ACC112 (cell line): ENCODE results near the gene HLA-DPA1.

Experiments used
- H2AFZ ChIP-seq: fragments of 200-600 bp; sonication (generic); one replicate; pipeline ENCODE4 v1.6.0; 2017; ENCODE audit warnings: antibody characterized with exemption, low read length; ENCODE audit not compliant: unreplicated experiment
- H3K27ac ChIP-seq: fragments of 200-600 bp; sonication (generic); 2 replicates; pipeline ENCODE4 v1.5.1; 2014; ENCODE audit warnings: low read depth, mild to moderate bottlenecking, antibody characterized with exemption, low read length, moderate library complexity
- H3K27me3 ChIP-seq: fragments of 200-600 bp; sonication (generic); 2 replicates; pipeline ENCODE4 v1.6.1; 2014; ENCODE audit warnings: mild to moderate bottlenecking, antibody characterized with exemption, low read length, moderate library complexity, mixed read lengths; ENCODE audit not compliant: insufficient read depth
- H3K36me3 ChIP-seq: fragments of 200-600 bp; sonication (generic); 2 replicates; pipeline ENCODE4 v1.6.1; 2016; ENCODE audit warnings: mild to moderate bottlenecking, antibody characterized with exemption, low read length, moderate library complexity, mixed read lengths; ENCODE audit not compliant: insufficient read depth
- H3K4me1 ChIP-seq: fragments of 200-600 bp; sonication (generic); one replicate; pipeline ENCODE4 v1.6.1; 2016; ENCODE audit warnings: low read length, mixed read lengths; ENCODE audit not compliant: insufficient read depth, unreplicated experiment, control insufficient read depth
- H3K4me3 ChIP-seq: fragments of 200-600 bp; sonication (generic); 2 replicates; pipeline ENCODE4 v1.5.1; 2014; ENCODE audit warnings: mild to moderate bottlenecking, low read depth, low read length
- H3K79me2 ChIP-seq: fragments of 200-600 bp; sonication (generic); one replicate; pipeline ENCODE4 v1.6.0; 2016; ENCODE audit warnings: low read length; ENCODE audit not compliant: control insufficient read depth, unreplicated experiment, insufficient read depth

HLA-DPA1 gene

GRCh38 chr6:33088931-33089620 is 15.6 kb upstream of the HLA-DPA1 start:
- Histone ChIP-seq H3K36me3 (no peaks in the 10 kb centered on the region), H3K4me1 (no peaks in the 10 kb centered on the region), H3K27me3 (peaks cover 2% of the 10 kb centered on the region; the same call in 1 of the 2 replicates), H3K79me2 (no peaks in the 10 kb centered on the region), H3K4me3 (no peak overlapping the region), H2AFZ (no peak overlapping the region), H3K27ac (no peak overlapping the region)

- Histone ChIP-seq H3K36me3 (no peaks in the 10 kb centered on the region), H3K27ac (no peak overlapping the region), H3K4me3 (no peak overlapping the region), H2AFZ (no peak overlapping the region), H3K4me1 (no peaks in the 10 kb centered on the region), H3K79me2 (no peaks in the 10 kb centered on the region), H3K27me3 (peaks cover 2% of the 10 kb centered on the region; the same call in 1 of the 2 replicates)
Measured at GRCh38 chr6:33088258-33088930, 14.9 kb upstream of the HLA-DPA1 start.

- Histone ChIP-seq H3K4me1 (no peaks in the 10 kb centered on the region), H3K27me3 (no peaks in the 10 kb centered on the region), H3K79me2 (peaks cover 3% of the 10 kb centered on the region), H3K27ac (no peak overlapping the region), H2AFZ (no peak overlapping the region), H3K36me3 (no peaks in the 10 kb centered on the region), H3K4me3 (no peak overlapping the region)
Measured at GRCh38 chr6:33085627-33086026, 12.2 kb upstream of the HLA-DPA1 start.

DNA sequence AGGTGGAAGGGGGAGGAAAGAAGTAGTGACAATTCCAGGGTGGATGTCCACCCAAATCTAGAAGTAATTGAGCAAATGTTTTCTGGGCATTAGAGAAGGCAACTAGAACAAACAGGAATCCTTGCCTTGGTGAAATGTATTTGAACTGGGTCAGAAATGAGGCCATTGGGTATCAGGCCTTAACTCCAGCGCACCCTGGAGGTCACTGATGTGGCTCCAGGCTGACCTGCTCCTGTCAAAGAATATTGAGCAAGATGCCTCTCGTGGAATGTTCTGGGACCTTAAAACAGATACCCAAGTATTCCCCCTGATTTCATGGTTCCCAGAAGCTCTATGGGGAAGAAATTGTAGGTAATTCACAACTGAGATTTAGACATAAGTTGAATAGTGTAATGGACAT is 9.3 kb upstream of the HLA-DPA1 start:
- H3K27ac ChIP-seq = no peak overlapping the region

DNA sequence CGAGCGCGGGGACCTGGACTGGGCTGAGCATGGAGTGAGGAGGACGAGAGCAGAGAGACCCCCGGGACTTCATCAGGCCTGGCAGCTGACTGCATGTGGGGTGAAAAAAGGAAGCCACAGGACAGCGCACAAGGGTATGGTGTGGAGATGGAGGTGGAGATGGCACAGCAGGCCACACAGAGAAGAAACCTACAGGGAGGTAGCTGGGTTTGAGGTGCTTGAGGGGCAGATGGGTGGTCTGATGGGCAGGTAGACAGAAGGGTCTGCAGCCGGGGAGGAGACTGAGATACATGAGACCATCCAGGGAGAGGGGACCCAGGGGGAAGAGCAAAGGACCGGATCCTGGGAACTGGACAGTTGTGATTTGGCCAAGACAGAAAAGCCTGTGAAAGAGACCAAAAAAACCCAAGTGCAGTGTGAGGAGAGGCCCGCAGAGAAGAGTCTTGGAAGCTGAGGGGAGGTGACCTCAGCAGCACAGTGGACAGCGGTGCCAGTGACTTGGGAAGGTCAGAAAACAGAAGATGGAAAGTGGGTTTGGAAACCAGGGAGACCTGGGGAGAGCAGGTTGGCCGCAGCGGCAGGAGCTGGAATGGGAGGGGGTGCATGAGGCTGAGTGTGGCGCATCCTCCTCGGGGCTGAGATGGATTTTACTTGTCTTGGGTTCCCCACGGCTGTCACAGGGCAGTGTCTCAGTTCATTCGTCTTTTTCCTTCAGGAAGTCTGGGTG is 7.8 kb upstream of the HLA-DPA1 start:
- H2AFZ ChIP-seq = peak overlapping the region; percentile 94
- H3K4me3 ChIP-seq = peak overlapping the region; percentile 77
- no peaks in the 10 kb centered on the region for H3K4me1 ChIP-seq
- H3K79me2 ChIP-seq = peaks cover 3% of the 10 kb centered on the region
- H3K36me3 ChIP-seq = no peaks in the 10 kb centered on the region
- H3K27me3 ChIP-seq = no peaks in the 10 kb centered on the region
- H3K27ac ChIP-seq = no peak overlapping the region

More for the DNA sequence above, 9.3 kb upstream of the HLA-DPA1 start:
- Histone ChIP-seq H3K4me3 (no peak overlapping the region; the same call in 1 of the 2 replicates), H2AFZ (no peak overlapping the region), H3K79me2 (peaks cover 3% of the 10 kb centered on the region), H3K27me3 (no peaks in the 10 kb centered on the region), H3K36me3 (no peaks in the 10 kb centered on the region), H3K4me1 (no peaks in the 10 kb centered on the region)

DNA sequence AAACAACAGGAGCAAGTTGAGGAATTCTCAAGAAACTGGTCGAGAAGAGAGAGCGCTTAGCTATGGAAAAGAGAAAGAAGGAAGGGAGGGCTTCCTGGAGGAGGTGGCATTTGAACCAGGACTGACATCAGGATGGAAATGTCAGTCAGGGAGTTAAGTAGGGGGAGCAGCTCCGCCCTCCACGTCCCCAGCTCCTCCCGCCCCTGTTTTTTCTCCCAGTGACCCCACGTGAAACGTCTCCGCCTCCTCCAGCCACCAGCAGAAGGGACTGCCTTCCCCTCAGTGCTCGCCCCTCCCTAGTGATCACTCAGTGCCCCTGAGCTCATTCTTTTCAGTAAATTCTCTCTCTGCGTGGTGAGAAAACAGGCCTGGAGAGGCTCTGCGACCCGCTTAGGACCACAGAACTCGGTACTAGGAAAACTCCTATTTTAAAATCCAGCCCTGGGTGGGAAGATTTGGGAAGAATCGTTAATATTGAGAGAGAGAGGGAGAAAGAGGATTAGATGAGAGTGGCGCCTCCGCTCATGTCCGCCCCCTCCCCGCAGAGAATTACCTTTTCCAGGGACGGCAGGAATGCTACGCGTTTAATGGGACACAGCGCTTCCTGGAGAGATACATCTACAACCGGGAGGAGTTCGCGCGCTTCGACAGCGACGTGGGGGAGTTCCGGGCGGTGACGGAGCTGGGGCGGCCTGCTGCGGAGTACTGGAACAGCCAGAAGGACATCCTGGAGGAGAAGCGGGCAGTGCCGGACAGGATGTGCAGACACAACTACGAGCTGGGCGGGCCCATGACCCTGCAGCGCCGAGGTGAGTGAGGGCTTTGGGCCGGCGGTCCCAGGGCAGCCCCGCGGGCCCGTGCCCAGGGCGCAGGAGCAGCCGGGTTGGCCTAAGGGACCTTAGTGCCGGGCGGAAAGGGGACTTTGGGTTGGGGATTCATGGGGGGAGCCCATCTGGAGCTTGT is 7.0 kb upstream of the HLA-DPA1 start:
- H2AFZ ChIP-seq = peak overlapping the region; percentile 94
- H3K4me1 ChIP-seq = no peaks in the 10 kb centered on the region
- H3K27ac ChIP-seq = peak overlapping the region; percentile 57
- no peaks in the 10 kb centered on the region for H3K27me3 ChIP-seq
- H3K36me3 ChIP-seq = no peaks in the 10 kb centered on the region
- H3K79me2 ChIP-seq = peaks cover 3% of the 10 kb centered on the region
- H3K4me3 ChIP-seq = peak overlapping the region; percentile 77

DNA sequence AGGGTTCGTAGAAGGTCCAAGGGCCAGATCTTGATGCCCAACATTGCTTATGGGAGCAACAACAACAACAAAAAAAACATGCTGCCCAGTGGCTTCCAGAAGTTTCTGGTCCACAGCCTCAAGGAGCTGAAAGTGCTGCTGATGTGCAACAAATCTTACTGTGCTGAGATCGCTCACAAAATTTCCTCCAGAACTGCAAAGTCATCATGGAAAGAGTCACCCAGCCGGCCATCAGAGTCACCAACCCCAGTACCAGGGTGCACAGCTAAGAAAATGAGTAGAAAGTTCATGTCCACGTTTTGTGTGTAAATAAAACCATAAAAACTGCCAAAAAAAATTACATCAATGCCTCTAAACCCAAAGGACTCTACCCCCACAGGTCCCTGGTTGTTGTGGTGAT is 6.1 kb upstream of the HLA-DPA1 start:
- H3K27me3 ChIP-seq = no peaks in the 10 kb centered on the region
- no peaks in the 10 kb centered on the region for H3K36me3 ChIP-seq
- no peaks in the 10 kb centered on the region for H3K4me1 ChIP-seq
- H3K4me3 ChIP-seq = peak overlapping the region; percentile 77
- peaks cover 3% of the 10 kb centered on the region for H3K79me2 ChIP-seq
- no peak overlapping the region for H3K27ac ChIP-seq
- H2AFZ ChIP-seq = no peak overlapping the region

DNA sequence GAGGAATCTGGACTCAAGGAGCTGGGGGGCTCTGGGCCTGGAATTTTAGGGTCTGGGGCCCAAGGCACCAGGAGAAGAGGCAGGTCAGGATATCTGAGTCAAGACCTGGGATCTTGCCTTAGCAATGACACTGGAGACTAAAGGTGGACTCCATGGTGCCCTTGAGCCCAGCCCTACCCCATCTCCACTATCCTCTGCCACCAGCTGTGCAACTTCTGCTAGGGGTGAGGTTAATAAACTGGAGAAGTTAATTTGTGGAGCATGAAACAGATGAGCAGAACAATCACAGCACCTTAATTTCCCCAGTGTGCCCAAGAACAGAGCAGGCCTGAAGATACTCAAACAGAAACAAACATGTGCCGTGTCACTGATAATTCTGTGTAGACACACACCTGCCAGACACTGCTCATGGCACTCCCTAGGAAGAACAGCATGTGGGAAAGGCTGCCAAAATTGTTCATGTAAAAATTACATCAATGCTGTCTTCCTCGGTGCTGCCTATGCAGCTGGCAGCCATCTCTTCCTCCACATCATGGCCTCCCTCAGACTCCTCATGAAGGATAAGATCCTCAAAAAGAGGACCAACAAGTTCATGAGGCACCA is 5.6 kb upstream of the HLA-DPA1 start:
- H3K27me3 ChIP-seq = no peaks in the 10 kb centered on the region
- H3K27ac ChIP-seq = no peak overlapping the region
- H3K79me2 ChIP-seq = peaks cover 3% of the 10 kb centered on the region
- H3K4me3 ChIP-seq = no peak overlapping the region
- H2AFZ ChIP-seq = no peak overlapping the region
- H3K4me1 ChIP-seq = no peaks in the 10 kb centered on the region
- no peaks in the 10 kb centered on the region for H3K36me3 ChIP-seq

GRCh38 chr6:33078442-33078841 is 5.0 kb upstream of the HLA-DPA1 start:
- no peak overlapping the region for H3K4me3 ChIP-seq
- no peak overlapping the region for H2AFZ ChIP-seq
- H3K27ac ChIP-seq = no peak overlapping the region
- H3K79me2 ChIP-seq = peaks cover 3% of the 10 kb centered on the region
- H3K36me3 ChIP-seq = no peaks in the 10 kb centered on the region
- H3K4me1 ChIP-seq = no peaks in the 10 kb centered on the region
- no peaks in the 10 kb centered on the region for H3K27me3 ChIP-seq

DNA sequence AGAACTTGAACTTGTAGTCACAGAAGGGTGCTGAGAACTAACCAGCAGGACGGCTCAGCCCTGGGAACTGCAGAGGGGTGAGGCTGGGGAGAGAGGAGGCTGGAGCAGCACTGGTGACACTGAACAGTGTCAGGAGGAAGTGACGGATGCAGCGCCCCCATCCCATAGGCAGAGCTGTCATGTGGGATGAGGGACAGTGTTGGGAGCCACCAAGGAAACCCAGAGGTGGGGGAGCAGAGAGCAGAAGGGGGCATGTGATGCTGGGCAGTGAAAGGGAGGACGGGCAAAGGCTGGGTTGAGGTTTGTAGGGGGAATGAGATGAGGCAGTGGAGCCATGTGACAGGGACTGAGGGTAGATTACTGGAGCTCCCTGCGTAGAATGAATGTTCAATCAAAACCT is 4.5 kb upstream of the HLA-DPA1 start:
- Histone ChIP-seq H3K27me3 (no peaks in the 10 kb centered on the region), H3K4me3 (no peak overlapping the region), H3K4me1 (no peaks in the 10 kb centered on the region), H2AFZ (no peak overlapping the region), H3K27ac (no peak overlapping the region), H3K79me2 (peaks cover 3% of the 10 kb centered on the region), H3K36me3 (no peaks in the 10 kb centered on the region)
